GM19467 (cell line): ENCODE measurements around the gene TUBGCP3.
"Not testable (repeated sequence)": the region's sequence is repeated elsewhere in the genome, so short reads cannot be mapped to it uniquely, and the experiment has no call there.

Source experiments
- ATAC-seq: cut with Tn5 transposase; IDR thresholded peaks from one replicate; pipeline ENCODE4 v1.9.1; 2021; ENCODE audit warnings: mild to moderate bottlenecking, moderate library complexity; ENCODE audit not compliant: unreplicated experiment

The TUBGCP3 gene

GRCh38 chr13:112486386-112487126 lies 101.4 kb downstream of the TUBGCP3 start:
- no peak for ATAC-seq

GRCh38 chr13:112485814-112486213 lies 102.1 kb downstream of the TUBGCP3 start:
- not testable (repeated sequence) for ATAC-seq

- no peak for ATAC-seq
Measured at GRCh38 chr13:112483299-112483698, 104.7 kb downstream of the TUBGCP3 start.

- ATAC-seq: no peak
Measured at GRCh38 chr13:112481458-112481857, 106.5 kb downstream of the TUBGCP3 start.

- ATAC-seq: no peak
Measured at GRCh38 chr13:112479389-112479788, 108.6 kb downstream of the TUBGCP3 start.

GRCh38 chr13:112477070-112477619 lies 110.8 kb downstream of the TUBGCP3 start:
- no peak for ATAC-seq

- no peak for ATAC-seq
Measured at GRCh38 chr13:112475889-112476288, 112.1 kb downstream of the TUBGCP3 start.

GRCh38 chr13:112474869-112475268 lies 113.1 kb downstream of the TUBGCP3 start:
- ATAC-seq: no peak

GRCh38 chr13:112473818-112474217 lies 114.1 kb downstream of the TUBGCP3 start:
- no peak for ATAC-seq

GRCh38 chr13:112469071-112469745 lies 118.7 kb downstream of the TUBGCP3 start:
- no peak for ATAC-seq

- no peak for ATAC-seq
Measured at GRCh38 chr13:112468069-112468468, 119.9 kb downstream of the TUBGCP3 start.

- no peak for ATAC-seq
Measured at GRCh38 chr13:112467236-112467635, 120.7 kb downstream of the TUBGCP3 start.

GRCh38 chr13:112466132-112467058 lies 121.6 kb downstream of the TUBGCP3 start:
- ATAC-seq: no peak

GRCh38 chr13:112465251-112466131 lies 122.5 kb downstream of the TUBGCP3 start:
- no peak for ATAC-seq

GRCh38 chr13:112464720-112465119 lies 123.2 kb downstream of the TUBGCP3 start:
- no peak for ATAC-seq

- no peak for ATAC-seq
Measured at GRCh38 chr13:112462408-112462807, 125.5 kb downstream of the TUBGCP3 start.

GRCh38 chr13:112457485-112457884 lies 130.5 kb downstream of the TUBGCP3 start:
- no peak for ATAC-seq

- no peak for ATAC-seq
Measured at GRCh38 chr13:112457081-112457480, 130.9 kb downstream of the TUBGCP3 start.

GRCh38 chr13:112456138-112457056 lies 131.6 kb downstream of the TUBGCP3 start:
- no peak for ATAC-seq
